HS-5 (cell line): ENCODE results near the gene ERF.

ENCODE experiments used
- DNase-seq: peaks from one replicate; pipeline ENCODE4 v3.0.0-alpha.2; 2012; ENCODE audit warnings: low read depth

ERF gene

DNA sequence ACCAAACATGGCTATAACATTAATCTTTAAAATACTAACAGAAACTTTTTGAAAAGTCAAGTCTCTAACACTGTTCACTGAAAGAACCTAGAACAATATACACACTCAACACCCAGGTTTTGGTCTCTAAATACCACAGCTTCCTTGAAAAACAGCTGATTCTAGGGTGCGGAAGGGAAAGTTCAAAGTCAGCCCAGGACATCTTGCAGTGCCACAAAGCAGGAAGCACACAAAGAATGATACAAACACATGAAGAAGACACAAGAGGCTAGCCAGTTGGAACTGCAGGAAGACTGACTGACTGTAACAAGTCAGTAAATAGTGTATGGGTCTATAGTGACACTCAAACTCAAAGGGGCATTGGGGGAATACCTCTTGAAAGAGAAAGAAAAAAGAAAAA lies 42.0 kb downstream of the ERF start:
- DNase-seq, result no peak

GRCh38 chr19:42208612-42209011 lies 46.3 kb downstream of the ERF start:
- DNase-seq, result no peak

GRCh38 chr19:42207767-42208271 lies 47.1 kb downstream of the ERF start:
- DNase-seq, result no peak

DNA sequence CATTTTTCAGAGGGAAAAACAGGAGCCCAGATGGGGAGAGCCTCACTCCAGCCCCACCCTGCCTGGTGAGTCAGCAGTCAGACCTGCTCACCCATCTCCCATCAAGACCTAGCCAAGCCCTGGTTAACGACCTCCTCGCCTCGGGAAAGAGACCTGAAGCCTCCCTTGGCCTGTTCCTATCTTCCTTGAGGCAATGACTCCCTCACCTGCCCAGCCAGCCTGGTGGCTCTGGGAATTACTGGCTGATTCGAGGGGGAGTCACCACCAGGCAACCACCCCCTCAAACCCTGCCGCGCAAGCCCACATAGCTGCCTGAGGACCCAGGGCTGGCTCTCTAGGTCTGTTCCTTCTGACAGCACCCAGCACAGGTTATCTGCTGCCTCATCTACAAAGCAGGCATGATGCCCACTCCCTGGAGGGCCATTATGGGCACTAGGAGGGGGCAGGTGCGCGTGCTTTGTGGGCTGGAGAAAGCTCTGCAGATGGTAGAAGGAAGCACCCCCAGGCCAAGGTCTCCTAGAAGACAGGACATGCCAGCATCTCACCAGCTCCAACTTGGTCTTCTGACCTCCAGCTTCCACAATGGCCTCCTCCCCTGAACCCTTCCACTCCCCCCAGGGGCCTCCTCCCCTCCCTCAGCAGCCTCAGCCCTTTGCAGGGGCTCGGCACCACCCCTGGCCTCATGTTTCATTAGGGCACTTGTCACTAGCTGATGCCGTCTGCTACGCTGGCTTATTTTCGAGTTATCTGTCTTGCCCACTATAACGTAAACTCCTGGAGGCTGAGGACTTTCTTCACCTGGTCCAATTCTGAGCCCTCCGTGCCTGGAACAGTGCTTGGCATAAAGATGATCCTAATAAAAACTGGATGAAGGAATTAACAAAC lies 47.8 kb downstream of the ERF start:
- no peak for DNase-seq

DNA sequence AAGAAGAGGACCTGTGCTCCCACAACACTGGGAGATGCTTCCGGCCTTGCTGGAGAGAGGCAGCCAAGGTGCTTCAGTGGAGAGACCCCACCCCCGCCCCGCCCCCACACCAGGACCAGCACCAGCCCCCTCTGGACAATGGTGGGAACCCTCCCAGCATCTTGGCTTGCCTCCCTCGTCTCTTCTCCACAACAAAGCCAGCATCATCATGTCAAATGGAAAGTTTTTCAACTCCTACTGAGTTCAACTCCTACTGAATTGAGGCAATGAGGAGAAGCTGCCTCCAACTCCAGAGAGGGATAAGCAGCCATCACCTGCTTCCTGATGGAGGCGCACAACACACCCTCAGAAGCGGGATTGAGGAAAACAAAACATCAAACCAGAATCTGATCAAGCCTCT lies 50.3 kb downstream of the ERF start:
- no peak for DNase-seq

GRCh38 chr19:42203700-42204099 lies 51.2 kb downstream of the ERF start:
- no peak for DNase-seq

DNA sequence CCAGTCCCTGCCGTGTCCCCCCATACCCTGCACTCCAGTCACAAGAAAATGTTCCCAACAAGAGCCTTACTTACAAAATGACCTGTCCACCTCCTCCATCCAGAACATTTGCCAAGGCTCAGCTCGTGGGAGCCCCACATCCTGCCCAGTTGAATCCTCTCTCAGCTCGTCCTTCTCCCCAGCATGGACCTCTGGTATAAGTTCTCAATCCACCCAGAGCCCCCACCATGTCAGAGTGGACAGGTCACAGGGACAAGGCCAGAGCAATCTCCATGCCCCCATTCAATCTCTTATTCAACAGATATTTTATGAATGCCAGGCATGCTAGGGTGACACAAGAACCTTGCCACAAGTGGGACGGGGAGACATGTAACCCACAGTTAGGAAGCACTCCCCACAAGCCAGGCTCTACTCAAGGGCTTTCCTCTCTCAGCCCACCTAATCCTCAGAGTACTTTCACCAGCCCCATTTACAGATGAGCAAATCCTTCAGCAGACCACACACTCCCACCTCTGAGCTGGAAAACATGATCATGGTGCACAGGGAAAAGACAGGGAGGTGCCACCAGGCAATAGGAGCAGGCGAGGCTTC lies 52.5 kb downstream of the ERF start:
- no peak for DNase-seq

DNA sequence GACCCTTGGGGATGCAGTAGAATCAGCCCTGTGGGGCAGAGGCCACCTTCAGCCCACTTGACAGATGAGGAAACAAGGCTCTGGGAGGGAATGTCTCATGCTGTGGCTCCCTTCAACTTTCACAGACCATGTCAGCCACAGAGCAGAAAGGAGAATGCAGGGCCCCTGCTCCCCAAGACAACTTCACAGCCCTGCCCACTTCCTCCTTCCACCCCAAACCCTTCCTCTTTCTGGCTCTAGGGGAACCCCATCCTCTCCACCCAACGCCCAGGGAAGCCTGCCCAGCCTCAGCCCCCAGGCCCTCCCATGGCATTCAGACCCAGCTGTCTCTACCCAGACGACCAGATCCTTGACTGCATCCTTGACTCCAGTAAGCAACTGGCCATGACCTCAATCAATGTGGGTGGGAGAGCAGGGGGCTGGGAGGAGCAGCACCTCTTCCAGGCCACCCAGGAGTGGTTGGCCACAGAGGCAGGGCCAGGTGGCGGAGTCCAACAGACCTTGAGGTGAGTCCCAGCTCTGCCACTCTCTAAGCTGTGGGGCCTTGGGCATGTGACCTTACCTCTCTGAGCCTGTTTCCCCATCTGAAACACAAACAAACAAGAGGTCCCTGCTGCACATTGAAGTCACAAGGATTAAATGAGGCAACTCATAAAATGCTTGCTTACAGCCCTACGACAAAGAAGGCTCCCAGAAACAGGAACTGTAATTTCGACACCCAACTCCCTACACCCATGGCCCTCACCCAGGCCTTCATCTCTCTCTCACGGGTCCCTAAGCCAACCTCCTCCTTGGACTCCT lies 53.2 kb downstream of the ERF start:
- no peak for DNase-seq

GRCh38 chr19:42200116-42200715 lies 54.7 kb downstream of the ERF start:
- DNase-seq, result no peak

DNA sequence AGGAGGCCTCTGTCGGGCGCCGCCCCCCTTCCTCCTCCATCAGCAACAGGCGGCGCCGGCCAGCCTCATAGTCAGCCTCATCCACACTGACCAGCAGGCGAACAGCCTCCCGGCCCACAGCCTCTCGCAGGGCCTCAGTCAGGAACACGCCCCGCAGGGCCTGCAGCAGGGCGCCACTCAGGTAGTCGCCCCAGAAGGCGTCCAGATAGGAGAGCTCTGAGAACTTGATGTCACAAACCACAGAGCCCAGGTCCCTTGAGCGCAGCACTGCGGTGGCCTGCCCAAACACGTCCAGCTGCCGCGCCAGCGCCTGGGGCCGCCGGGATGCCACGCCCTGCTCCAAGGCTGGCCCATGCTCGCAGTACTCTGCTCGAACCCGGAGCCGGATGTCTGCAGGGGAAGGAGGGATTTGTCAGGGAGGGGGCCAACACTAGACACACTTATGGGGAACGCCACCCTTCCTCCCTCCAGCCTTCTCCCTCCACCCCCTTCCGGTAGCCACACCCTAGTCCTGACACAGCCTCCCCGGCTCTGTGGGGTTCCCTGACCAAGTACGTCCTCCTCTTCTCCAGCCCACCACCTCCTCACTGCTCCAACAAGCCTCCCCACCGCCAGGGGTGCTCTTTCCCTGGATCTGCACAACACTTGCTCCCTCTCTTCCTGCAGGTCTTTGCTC lies 55.4 kb downstream of the ERF start:
- DNase-seq, result no peak

DNA sequence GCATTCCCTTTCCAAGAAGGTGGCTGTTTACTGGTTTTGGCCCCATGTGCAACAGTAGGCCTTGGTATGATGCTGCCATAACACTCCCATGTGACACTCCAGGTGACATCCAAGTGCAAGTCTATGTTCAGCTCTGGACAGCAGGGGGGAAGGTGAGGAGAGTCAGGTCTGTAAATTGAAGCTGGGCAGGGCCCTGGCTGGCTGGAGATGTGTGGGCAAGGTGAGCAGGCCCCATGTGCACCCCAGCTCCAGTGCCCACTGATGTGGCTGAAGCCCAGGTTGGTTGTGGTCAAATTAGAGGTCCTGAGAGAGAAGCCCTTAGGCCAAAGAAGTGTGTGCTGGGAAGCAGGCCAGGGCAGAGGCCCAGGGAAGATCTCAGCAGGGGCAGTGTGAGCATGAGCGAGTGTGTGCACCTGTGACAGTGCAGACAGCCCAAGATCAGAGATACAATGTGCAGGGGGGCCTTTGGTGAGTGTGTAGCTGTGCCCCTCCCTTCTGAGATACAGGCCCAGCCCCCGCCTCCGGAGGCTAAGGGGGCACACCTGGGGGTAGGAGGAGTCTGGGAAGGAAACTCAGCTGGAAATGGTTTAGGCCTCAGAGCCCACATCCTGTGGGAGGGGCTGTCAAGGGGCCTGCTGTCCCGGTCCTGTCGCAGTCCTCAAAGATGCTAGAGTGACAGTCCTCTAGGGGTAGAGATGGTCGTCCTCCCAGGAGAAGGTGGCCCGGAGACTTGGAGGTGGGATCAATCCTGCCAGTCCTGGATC lies 56.1 kb downstream of the ERF start:
- no peak for DNase-seq
